Testis (tissue), 3 donors: Measurements from ENCODE around the gene CARD18. TPM values are rescaled to one million over a fixed set of nuclear protein-coding genes. Genes with fewer than 3 reads are reported as not detected.

Experiments
- DNase-seq: peaks from one replicate; pipeline ENCODE4 v3.0.0-alpha.2; 2019
- H3K27ac ChIP-seq, 2 donors: fragments of 200-600 bp; sonication (generic); one replicate each; pipeline ENCODE4 v1.5.1; 2019
- H3K27me3 ChIP-seq: fragments of 200-600 bp; sonication (generic); one replicate; pipeline ENCODE4 v1.5.1; 2019
- H3K36me3 ChIP-seq: fragments of 200-600 bp; sonication (generic); one replicate; pipeline ENCODE4 v1.5.1; 2017; ENCODE audit warnings: low read depth; ENCODE audit errors: missing control alignments
- H3K4me1 ChIP-seq: fragments of 200-600 bp; sonication (generic); one replicate; pipeline ENCODE4 v1.5.1; 2019
- H3K4me3 ChIP-seq, 2 donors: fragments of 200-600 bp; sonication (generic); one replicate each; pipeline ENCODE4 v1.5.1; 2017 to 2019
- H3K9me3 ChIP-seq: fragments of 200-600 bp; sonication (generic); one replicate; pipeline ENCODE4 v1.5.1; 2017
- CTCF ChIP-seq, 3 experiments: fragments of 450-650 bp in 2 of 3; fragments of 200-600 bp in 1 of 3; sonication (generic) in 1 of 3; IDR thresholded peaks; one replicate each; pipeline ENCODE4 v1.5.1; 2016 to 2019; ENCODE audit warnings: antibody characterized with exemption in 3 of 3, mild to moderate bottlenecking in 2 of 3, moderate library complexity in 1 of 3
- POLR2A ChIP-seq: fragments of 450-650 bp; IDR thresholded peaks from one replicate; pipeline ENCODE4 v1.6.1; 2017; ENCODE audit warnings: antibody characterized with exemption, mild to moderate bottlenecking, moderate library complexity
- WGBS, 2 donors: methylation state at CpG; one replicate each; pipeline ENCODE4 v1.1.5; 2018; 5-methylcytosine and 5-hydroxymethylcytosine counted together
- intact Hi-C: fragments of 100-400 bp; cut with DNase I; formaldehyde crosslinking; loops from one replicate; pipeline ENCODE4 v1.15.1; 2023; ENCODE audit warnings: low total_unique reads
- polyA plus RNA-seq: library from polyadenylated mRNA; stranded (reverse); fragments of 350-450 nt; fragmentation: Illumina TruSeq; extraction: RNeasy Lipid Tissue Mini Kit (QIAGEN cat#74804); gene quantifications from one replicate; pipeline ENCODE4 v1.2.3, GENCODE V29; 2014; ENCODE audit warnings: low read depth, low replicate concordance; ENCODE audit not compliant: insufficient read depth
- total RNA-seq, 2 donors: library from RNA; depleted of rRNA; stranded (reverse); fragments of >200 nt; gene quantifications; one replicate each; pipeline ENCODE4 v1.2.3, GENCODE V29; 2016

Gene CARD18
- total and polyA plus RNA-seq, 3 donors from 2014 or later = 0.81 to 2.3 (median 0.92) TPM

- no peaks in the 10 kb centered on the region for H3K36me3 ChIP-seq
- no peaks in the 10 kb centered on the region for H3K27me3 ChIP-seq
- intact Hi-C loops = no loop called here
- no peaks in the 10 kb centered on the region for H3K9me3 ChIP-seq
- no peaks in the 10 kb centered on the region for H3K4me1 ChIP-seq
- TF ChIP-seq POLR2A (no peak), CTCF (IDR thresholded peaks at IDR 0.05) (no peak)
- H3K4me3 ChIP-seq = no peak overlapping the region
- 53 to 65% methylated on average over 1 of the region's 1 CpG for WGBS, 2 donors
- no peak overlapping the region for H3K27ac ChIP-seq
- no peak for DNase-seq
Measured at GRCh38 chr11:105162506-105162905, 22.9 kb upstream of the CARD18 start.

- WGBS, 2 donors = 83 to 92% methylated on average over 1 of the region's 1 CpG
- intact Hi-C loops = no loop called here
Measured at GRCh38 chr11:105158436-105158835, 18.9 kb upstream of the CARD18 start.

GRCh38 chr11:105156720-105157119, 17.2 kb upstream of the CARD18 start:
- Histone ChIP-seq H3K36me3 (no peaks in the 10 kb centered on the region), H3K9me3 (no peaks in the 10 kb centered on the region), H3K27me3 (no peaks in the 10 kb centered on the region), H3K27ac (no peak overlapping the region), H3K4me3 (no peak overlapping the region), H3K4me1 (no peaks in the 10 kb centered on the region)
- no peak for TF ChIP-seq CTCF (IDR thresholded peaks at IDR 0.05)
- no peak for TF ChIP-seq POLR2A
- 83 to 87% methylated on average over 4 of the region's 4 CpGs for WGBS, 2 donors
- DNase-seq = no peak
- intact Hi-C loops = no loop called here

More at GRCh38 chr11:105158436-105158835, 18.9 kb upstream of the CARD18 start:
- Histone ChIP-seq H3K9me3 (no peaks in the 10 kb centered on the region), H3K27me3 (no peaks in the 10 kb centered on the region), H3K36me3 (no peaks in the 10 kb centered on the region), H3K4me3 (no peak overlapping the region), H3K4me1 (no peaks in the 10 kb centered on the region), H3K27ac (no peak overlapping the region)
- TF ChIP-seq POLR2A = no peak
- TF ChIP-seq CTCF (IDR thresholded peaks at IDR 0.05) = no peak
- DNase-seq = no peak

- H3K4me1 ChIP-seq = no peaks in the 10 kb centered on the region
- intact Hi-C loops = no loop called here
- H3K9me3 ChIP-seq = no peaks in the 10 kb centered on the region
- no peak overlapping the region for H3K27ac ChIP-seq
- H3K36me3 ChIP-seq = no peaks in the 10 kb centered on the region
- H3K4me3 ChIP-seq = no peak overlapping the region
- TF ChIP-seq POLR2A (no peak), CTCF (IDR thresholded peaks at IDR 0.05) (no peak)
- DNase-seq = no peak
- H3K27me3 ChIP-seq = no peaks in the 10 kb centered on the region
- WGBS, 2 donors = 61 to 75% methylated on average over 2 of the region's 2 CpGs
Measured at GRCh38 chr11:105156231-105156630, 16.7 kb upstream of the CARD18 start.

- no peak for DNase-seq
- intact Hi-C loops = no loop called here
- no peaks in the 10 kb centered on the region for H3K9me3 ChIP-seq
- 84% methylated on average over 6 of the region's 6 CpGs for WGBS, 2 donors
- no peak overlapping the region for H3K4me3 ChIP-seq
- no peaks in the 10 kb centered on the region for H3K27me3 ChIP-seq
- H3K4me1 ChIP-seq = no peaks in the 10 kb centered on the region
- no peak overlapping the region for H3K27ac ChIP-seq
- no peak for TF ChIP-seq POLR2A
- no peak for TF ChIP-seq CTCF (IDR thresholded peaks at IDR 0.05)
- H3K36me3 ChIP-seq = no peaks in the 10 kb centered on the region
Measured at GRCh38 chr11:105155679-105156078, 16.1 kb upstream of the CARD18 start.
